ENCODE results near the gene PARD3. TPM values are rescaled to one million over a fixed set of nuclear protein-coding genes. Genes with fewer than 3 reads are reported as not detected.
A peak's percentile ranks its signal among the peaks of the same experiment; 100 is the strongest.

The PARD3 gene
- total RNA-seq, 1 donor from 2014 or later: 25.3 TPM

- no peak for DNase-seq
- no peak for ATAC-seq
- intact Hi-C loops (cut with micrococcal nuclease): no loop called here
These were observed 469.7 kb downstream of the PARD3 start for GRCh38 chr10:34345383-34345782.

- ATAC-seq (no peak), DNase-seq (no peak)
- intact Hi-C loops (cut with micrococcal nuclease): no loop called here
These were observed 471.3 kb downstream of the PARD3 start for GRCh38 chr10:34343764-34344163.

- DNase-seq: peak; percentile 21
These were observed 473.6 kb downstream of the PARD3 start for GRCh38 chr10:34341473-34341872.

GRCh38 chr10:34340934-34341333, 474.2 kb downstream of the PARD3 start:
- no peak for DNase-seq
- intact Hi-C loops (cut with micrococcal nuclease): no loop called here
- ATAC-seq: no peak

More at GRCh38 chr10:34341473-34341872, 473.6 kb downstream of the PARD3 start:
- ATAC-seq: peak; percentile 44
- intact Hi-C loops (cut with micrococcal nuclease): no loop called here

GRCh38 chr10:34339816-34340553, 475.1 kb downstream of the PARD3 start:
- no peak for DNase-seq
- intact Hi-C loops (cut with micrococcal nuclease): no loop called here
- no peak for ATAC-seq

GRCh38 chr10:34337917-34338316, 477.2 kb downstream of the PARD3 start:
- DNase-seq (no peak), ATAC-seq (no peak)
- intact Hi-C loops (cut with micrococcal nuclease): no loop called here

GRCh38 chr10:34335960-34336690, 479.0 kb downstream of the PARD3 start:
- ATAC-seq (no peak), DNase-seq (no peak)
- intact Hi-C loops (cut with micrococcal nuclease): no loop called here

GRCh38 chr10:34334908-34335307, 480.2 kb downstream of the PARD3 start:
- DNase-seq (no peak), ATAC-seq (no peak)
- intact Hi-C loops (cut with micrococcal nuclease): no loop called here

- no peak for ATAC-seq
- intact Hi-C loops (cut with micrococcal nuclease): no loop called here
- no peak for DNase-seq
These were observed 481.6 kb downstream of the PARD3 start for GRCh38 chr10:34333513-34333912.

- intact Hi-C loops (cut with micrococcal nuclease): no loop called here
- DNase-seq: no peak
- no peak for ATAC-seq
These were observed 487.9 kb downstream of the PARD3 start for GRCh38 chr10:34327184-34327583.

- ATAC-seq (peak; percentile 50), DNase-seq (no peak)
- intact Hi-C loops (cut with micrococcal nuclease): no loop called here
These were observed 491.9 kb downstream of the PARD3 start for GRCh38 chr10:34323192-34323591.

GRCh38 chr10:34320265-34320664, 494.8 kb downstream of the PARD3 start:
- DNase-seq (no peak), ATAC-seq (no peak)
- intact Hi-C loops (cut with micrococcal nuclease): no loop called here

- peak; percentile 57 for ATAC-seq
- intact Hi-C loops (cut with micrococcal nuclease): no loop called here
- DNase-seq: no peak
These were observed 495.8 kb downstream of the PARD3 start for GRCh38 chr10:34319197-34319846.

GRCh38 chr10:34316154-34316553, 498.9 kb downstream of the PARD3 start:
- DNase-seq: no peak
- intact Hi-C loops (cut with micrococcal nuclease): no loop called here
- no peak for ATAC-seq

- intact Hi-C loops (cut with micrococcal nuclease): no loop called here
- DNase-seq: no peak
- ATAC-seq: no peak
These were observed 500.6 kb downstream of the PARD3 start for GRCh38 chr10:34314457-34314856.

GRCh38 chr10:34313888-34314287, 501.2 kb downstream of the PARD3 start:
- no peak for ATAC-seq
- intact Hi-C loops (cut with micrococcal nuclease): no loop called here
- no peak for DNase-seq

GRCh38 chr10:34313353-34313752, 501.7 kb downstream of the PARD3 start:
- DNase-seq (no peak), ATAC-seq (no peak)
- intact Hi-C loops (cut with micrococcal nuclease): no loop called here

GRCh38 chr10:34311679-34312078, 503.4 kb downstream of the PARD3 start:
- intact Hi-C loops (cut with micrococcal nuclease): no loop called here
- ATAC-seq: no peak
- DNase-seq: no peak

GRCh38 chr10:34310234-34310633, 504.9 kb downstream of the PARD3 start:
- intact Hi-C loops (cut with micrococcal nuclease): no loop called here
- DNase-seq: no peak
- no peak for ATAC-seq

GRCh38 chr10:34305189-34305588, 509.9 kb downstream of the PARD3 start:
- ATAC-seq (no peak), DNase-seq (no peak)
- intact Hi-C loops (cut with micrococcal nuclease): no loop called here
